Measurements from ENCODE around the gene WDFY3.
"Not testable (repeated sequence)": the region's sequence is repeated elsewhere in the genome, so short reads cannot be mapped to it uniquely, and the experiment has no call there.

The WDFY3 gene

GRCh38 chr4:84806541-84806940 lies 159.9 kb downstream of the WDFY3 start:
- not testable (repeated sequence) for FAIRE-seq; DNase-seq (ENCODE audit: insufficient read length, low spot score)

GRCh38 chr4:84804136-84804535 lies 162.4 kb downstream of the WDFY3 start:
- no peak for DNase-seq (ENCODE audit: insufficient read length, low spot score)
- FAIRE-seq: no peak

GRCh38 chr4:84803720-84804119 lies 162.8 kb downstream of the WDFY3 start:
- FAIRE-seq (no peak), DNase-seq (ENCODE audit: insufficient read length, low spot score) (no peak)

GRCh38 chr4:84803116-84803515 lies 163.4 kb downstream of the WDFY3 start:
- FAIRE-seq (no peak), DNase-seq (ENCODE audit: insufficient read length, low spot score) (no peak)

- no peak for DNase-seq (ENCODE audit: insufficient read length, low spot score)
- no peak for FAIRE-seq
These were observed 166.2 kb downstream of the WDFY3 start for GRCh38 chr4:84800256-84800655.

GRCh38 chr4:84799318-84799717 lies 167.2 kb downstream of the WDFY3 start:
- DNase-seq (ENCODE audit: insufficient read length, low spot score): no peak
- FAIRE-seq: no peak

- FAIRE-seq: no peak
- no peak for DNase-seq (ENCODE audit: insufficient read length, low spot score)
These were observed 170.1 kb downstream of the WDFY3 start for GRCh38 chr4:84796394-84796793.

- FAIRE-seq: no peak
- no peak for DNase-seq (ENCODE audit: insufficient read length, low spot score)
These were observed 173.9 kb downstream of the WDFY3 start for GRCh38 chr4:84792366-84793301.

- DNase-seq (ENCODE audit: insufficient read length, low spot score) (no peak), FAIRE-seq (no peak)
These were observed 175.5 kb downstream of the WDFY3 start for GRCh38 chr4:84790769-84791565.

GRCh38 chr4:84786478-84786877 lies 180.0 kb downstream of the WDFY3 start:
- FAIRE-seq (no peak), DNase-seq (ENCODE audit: insufficient read length, low spot score) (no peak)

- DNase-seq (ENCODE audit: insufficient read length, low spot score): no peak
- FAIRE-seq: no peak
These were observed 184.0 kb downstream of the WDFY3 start for GRCh38 chr4:84782517-84782916.

- FAIRE-seq: no peak
- no peak for DNase-seq (ENCODE audit: insufficient read length, low spot score)
These were observed 185.8 kb downstream of the WDFY3 start for GRCh38 chr4:84780719-84781118.

- DNase-seq (ENCODE audit: insufficient read length, low spot score) (no peak), FAIRE-seq (no peak)
These were observed 188.4 kb downstream of the WDFY3 start for GRCh38 chr4:84778041-84778440.

GRCh38 chr4:84767168-84767567 lies 199.3 kb downstream of the WDFY3 start:
- no peak for DNase-seq (ENCODE audit: insufficient read length, low spot score)
- no peak for FAIRE-seq

- DNase-seq (ENCODE audit: insufficient read length, low spot score) (no peak), FAIRE-seq (no peak)
These were observed 213.0 kb downstream of the WDFY3 start for GRCh38 chr4:84753321-84753972.

GRCh38 chr4:84751707-84752106 lies 214.8 kb downstream of the WDFY3 start:
- DNase-seq (ENCODE audit: insufficient read length, low spot score) (no peak), FAIRE-seq (no peak)

GRCh38 chr4:84750960-84751283 lies 215.6 kb downstream of the WDFY3 start:
- no peak for DNase-seq (ENCODE audit: insufficient read length, low spot score)
- no peak for FAIRE-seq

- DNase-seq (ENCODE audit: insufficient read length, low spot score) (peak; percentile 29), FAIRE-seq (no peak)
These were observed 216.1 kb downstream of the WDFY3 start for GRCh38 chr4:84750260-84750959.

GRCh38 chr4:84740057-84740456 lies 226.4 kb downstream of the WDFY3 start:
- FAIRE-seq (no peak), DNase-seq (ENCODE audit: insufficient read length, low spot score) (no peak)

GRCh38 chr4:84738622-84739021 lies 227.9 kb downstream of the WDFY3 start:
- no peak for FAIRE-seq

GRCh38 chr4:84737656-84738055 lies 228.8 kb downstream of the WDFY3 start:
- DNase-seq (ENCODE audit: insufficient read length, low spot score) (no peak), FAIRE-seq (no peak)

More at GRCh38 chr4:84738622-84739021, 227.9 kb downstream of the WDFY3 start:
- no peak for DNase-seq (ENCODE audit: insufficient read length, low spot score)

Data from HTR-8/SVneo (cell line).